Fibroblast of lung (primary cell): ENCODE data around the gene ETNPPL. TPM values are rescaled to one million over a fixed set of nuclear protein-coding genes. Genes with fewer than 3 reads are reported as not detected.
A peak's percentile ranks its signal among the peaks of the same experiment; 100 is the strongest.

Experiments
- DNase-seq, 2 donors: peaks; one replicate each; pipeline versions ENCODE4 v3.0.0 to v3.0.0-alpha.2; 2010; ENCODE audit warnings: low read depth in 2 of 2
- H2AFZ ChIP-seq: 2 replicates; pipeline ENCODE4 v1.5.1; 2012; ENCODE audit warnings: low read length, control low read depth, inconsistent platforms
- H3K27ac ChIP-seq: 2 replicates; pipeline ENCODE4 v1.5.1; 2011; ENCODE audit warnings: low read length, control low read depth; ENCODE audit not compliant: insufficient read depth
- H3K27me3 ChIP-seq: 2 replicates; pipeline ENCODE4 v1.5.1; 2011; ENCODE audit warnings: mild to moderate bottlenecking, low read length; ENCODE audit not compliant: control insufficient read depth, insufficient read depth
- H3K36me3 ChIP-seq: 2 replicates; pipeline ENCODE4 v1.5.1; 2011; ENCODE audit warnings: low read length; ENCODE audit not compliant: control insufficient read depth, insufficient read depth
- H3K4me1 ChIP-seq: 2 replicates; pipeline ENCODE4 v1.5.1; 2011; ENCODE audit warnings: low read length; ENCODE audit not compliant: control insufficient read depth, insufficient read depth; ENCODE audit errors: extremely low read depth
- H3K4me2 ChIP-seq: 2 replicates; pipeline ENCODE4 v1.5.1; 2011; ENCODE audit warnings: low read length, control low read depth; ENCODE audit not compliant: insufficient read depth; ENCODE audit errors: extremely low read depth
- H3K4me3 ChIP-seq, 4 experiments: fragments of 200-600 bp in 1 of 4; sonication (generic) in 1 of 4; replicated peaks in 1 of 4; 2 replicates each; pipeline ENCODE4 v1.5.1; 2011 to 2016; ENCODE audit warnings: low read length in 4 of 4, low read depth in 3 of 4, mild to moderate bottlenecking in 3 of 4, control low read depth in 2 of 4, inconsistent platforms in 1 of 4, mixed read lengths in 1 of 4; ENCODE audit not compliant: insufficient read depth in 1 of 4; ENCODE audit errors: control extremely low read depth in 1 of 4
- H3K79me2 ChIP-seq: 2 replicates; pipeline ENCODE4 v1.5.1; 2012; ENCODE audit warnings: mild to moderate bottlenecking, low read length, inconsistent platforms; ENCODE audit not compliant: control insufficient read depth, insufficient read depth
- H3K9ac ChIP-seq: 2 replicates; pipeline ENCODE4 v1.5.1; 2011; ENCODE audit warnings: mild to moderate bottlenecking, low read length, control low read depth; ENCODE audit not compliant: insufficient read depth
- H3K9me3 ChIP-seq: 2 replicates; pipeline ENCODE4 v1.5.1; 2012; ENCODE audit warnings: low read depth, low read length; ENCODE audit not compliant: control insufficient read depth, insufficient read depth
- H4K20me1 ChIP-seq: 2 replicates; pipeline ENCODE4 v1.5.1; 2011; ENCODE audit warnings: low read length; ENCODE audit not compliant: control insufficient read depth, insufficient read depth; ENCODE audit errors: extremely low read depth
- EZH2 ChIP-seq: IDR thresholded peaks from 2 replicates; pipeline ENCODE4 v1.5.1; 2012; ENCODE audit warnings: low read length, control low read depth, mild to moderate bottlenecking; ENCODE audit errors: missing control alignments
- polyA plus RNA-seq, 2 donors: library from polyadenylated mRNA; depleted of rRNA in 1 of 2; stranded (reverse) in 1 of 2; unstranded in 1 of 2; fragments of >200 nt; gene quantifications; 2 replicates each; pipeline ENCODE4 v1.2.1, GENCODE V29; 2011 to 2012; ENCODE audit warnings: missing spikeins in 1 of 2
- total RNA-seq: library from RNA; depleted of rRNA; stranded (reverse); fragments of >200 nt; gene quantifications from 2 replicates; pipeline ENCODE4 v1.2.1, GENCODE V29; 2014
- TF ChIP-seq, protein P1 (sequence below), 2 donors: IDR thresholded peaks in 1 of 2; conservative IDR thresholded peaks in 1 of 2; 1 replicate in 1 of 2; 2 replicates in 1 of 2; pipeline ENCODE4 v1.5.1; 2011 to 2012; ENCODE audit warnings: low read length in 2 of 2, control low read depth in 1 of 2, inconsistent platforms in 1 of 2, low read depth in 1 of 2, mild to moderate bottlenecking in 1 of 2

ETNPPL gene
- total and polyA plus RNA-seq, 2 donors (not counting 1 experiment from before 2014, with no cell fraction given): not detected

DNA sequence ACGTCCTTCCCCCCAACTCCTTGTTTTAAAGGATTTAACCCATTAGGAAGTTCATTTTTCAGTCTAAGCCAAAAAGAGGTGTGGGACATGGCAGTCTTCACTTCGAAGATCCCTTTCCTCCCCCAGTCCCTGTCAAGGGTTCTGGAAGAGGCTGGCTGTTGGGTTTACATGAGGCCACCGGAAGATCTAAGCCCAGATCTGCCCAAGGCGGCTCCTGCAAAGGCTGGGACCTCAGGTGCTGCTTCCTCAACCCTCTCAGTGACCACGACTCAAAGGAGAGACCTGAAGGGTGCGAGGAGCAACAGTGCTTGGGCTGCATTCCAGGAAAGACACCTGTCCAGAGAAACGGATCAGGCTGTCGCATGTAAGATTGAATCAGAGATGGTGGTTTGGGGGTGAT lies 23.5 kb upstream of the ETNPPL start:
- DNase-seq: no peak
- Histone ChIP-seq H3K27ac (no peak overlapping the region), H3K27me3 (no peaks in the 10 kb centered on the region), H4K20me1 (no peaks in the 10 kb centered on the region), H3K79me2 (no peaks in the 10 kb centered on the region), H2AFZ (no peak overlapping the region), H3K36me3 (no peaks in the 10 kb centered on the region), H3K9ac (no peak overlapping the region), H3K4me3 (no peak overlapping the region), H3K4me1 (no peaks in the 10 kb centered on the region), H3K9me3 (no peaks in the 10 kb centered on the region), H3K4me2 (no peak overlapping the region)
- TF ChIP-seq, protein P1, sequence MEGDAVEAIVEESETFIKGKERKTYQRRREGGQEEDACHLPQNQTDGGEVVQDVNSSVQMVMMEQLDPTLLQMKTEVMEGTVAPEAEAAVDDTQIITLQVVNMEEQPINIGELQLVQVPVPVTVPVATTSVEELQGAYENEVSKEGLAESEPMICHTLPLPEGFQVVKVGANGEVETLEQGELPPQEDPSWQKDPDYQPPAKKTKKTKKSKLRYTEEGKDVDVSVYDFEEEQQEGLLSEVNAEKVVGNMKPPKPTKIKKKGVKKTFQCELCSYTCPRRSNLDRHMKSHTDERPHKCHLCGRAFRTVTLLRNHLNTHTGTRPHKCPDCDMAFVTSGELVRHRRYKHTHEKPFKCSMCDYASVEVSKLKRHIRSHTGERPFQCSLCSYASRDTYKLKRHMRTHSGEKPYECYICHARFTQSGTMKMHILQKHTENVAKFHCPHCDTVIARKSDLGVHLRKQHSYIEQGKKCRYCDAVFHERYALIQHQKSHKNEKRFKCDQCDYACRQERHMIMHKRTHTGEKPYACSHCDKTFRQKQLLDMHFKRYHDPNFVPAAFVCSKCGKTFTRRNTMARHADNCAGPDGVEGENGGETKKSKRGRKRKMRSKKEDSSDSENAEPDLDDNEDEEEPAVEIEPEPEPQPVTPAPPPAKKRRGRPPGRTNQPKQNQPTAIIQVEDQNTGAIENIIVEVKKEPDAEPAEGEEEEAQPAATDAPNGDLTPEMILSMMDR (conservative IDR thresholded peaks at IDR 0.05 in 1 of 2, IDR thresholded peaks at IDR 0.05 in 1 of 2; ENCODE audit: low read depth in 1 of 2, low read length in 2 of 2): no peak

DNA sequence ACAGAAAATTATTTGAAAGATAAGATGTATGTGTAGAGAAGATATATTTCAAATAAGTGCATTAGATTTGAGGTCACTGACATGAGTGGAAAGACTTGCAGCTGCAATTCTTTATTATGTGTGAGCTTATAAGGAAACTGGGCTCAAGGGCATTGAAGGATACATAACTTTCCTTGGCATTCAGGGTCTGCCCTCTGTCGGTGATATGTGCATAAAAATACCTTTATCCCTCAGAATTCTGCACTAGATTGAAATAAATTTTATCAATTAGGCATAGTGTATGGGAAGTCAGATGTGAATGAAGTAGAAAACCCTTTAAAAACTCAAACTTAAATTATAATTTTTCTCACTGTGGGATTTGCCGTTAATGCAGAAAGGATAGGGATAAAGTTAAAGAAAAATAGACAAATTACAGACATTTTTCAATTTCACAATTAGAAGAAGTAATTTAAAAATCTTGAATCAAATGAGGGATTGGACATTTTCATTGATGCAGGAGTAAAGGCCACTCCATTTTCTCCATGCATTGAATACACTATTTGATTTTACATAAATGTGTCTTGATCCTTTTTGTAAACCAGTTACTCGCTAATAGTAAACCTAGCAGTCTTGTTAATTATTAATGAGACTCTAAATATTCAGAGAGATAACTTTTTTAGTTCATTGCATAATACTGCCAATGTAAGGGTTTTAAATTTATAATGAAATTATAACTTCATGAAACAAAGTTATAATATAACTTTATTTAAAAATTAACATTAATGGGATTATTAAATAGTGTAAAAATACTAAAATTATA lies 21.0 kb upstream of the ETNPPL start:
- Histone ChIP-seq H3K4me1 (no peaks in the 10 kb centered on the region), H3K4me3 (no peak overlapping the region), H3K36me3 (no peaks in the 10 kb centered on the region), H3K27me3 (no peaks in the 10 kb centered on the region), H2AFZ (no peak overlapping the region), H3K9ac (no peak overlapping the region), H3K9me3 (no peaks in the 10 kb centered on the region), H3K79me2 (no peaks in the 10 kb centered on the region), H4K20me1 (no peaks in the 10 kb centered on the region), H3K27ac (no peak overlapping the region), H3K4me2 (no peak overlapping the region)
- no peak for TF ChIP-seq EZH2
- TF ChIP-seq, protein P1 (conservative IDR thresholded peaks at IDR 0.05 in 1 of 2, IDR thresholded peaks at IDR 0.05 in 1 of 2; ENCODE audit: low read depth in 1 of 2, low read length in 2 of 2): peak; percentile 16 to 30
- DNase-seq: peak in 1 of 2 donors; percentile 4

DNA sequence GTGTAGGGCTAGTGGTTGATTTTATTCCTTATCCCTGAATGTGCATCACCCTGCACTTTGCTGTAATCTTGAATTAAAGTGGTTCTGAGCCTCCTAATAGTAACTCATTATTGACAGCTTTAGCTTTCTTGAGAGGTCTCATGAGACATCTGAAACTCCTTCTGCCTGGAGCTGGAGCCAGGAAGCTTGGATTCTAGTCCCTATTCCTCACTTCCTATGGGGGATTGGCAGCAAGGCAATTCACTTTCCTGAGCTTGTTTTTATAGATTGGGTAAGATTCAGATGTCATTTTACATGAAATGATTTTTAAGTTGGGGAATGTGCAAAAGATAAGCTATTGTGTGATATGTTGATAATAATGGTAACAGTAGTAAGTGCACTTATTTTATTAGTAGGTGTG lies 17.1 kb upstream of the ETNPPL start:
- H3K4me2 ChIP-seq: no peak overlapping the region
- H3K36me3 ChIP-seq: no peaks in the 10 kb centered on the region
- H4K20me1 ChIP-seq: no peaks in the 10 kb centered on the region
- H3K9me3 ChIP-seq: no peaks in the 10 kb centered on the region
- H3K27me3 ChIP-seq: no peaks in the 10 kb centered on the region
- no peak overlapping the region for H2AFZ ChIP-seq
- H3K79me2 ChIP-seq: no peaks in the 10 kb centered on the region
- no peak overlapping the region for H3K4me3 ChIP-seq
- no peak for DNase-seq
- H3K9ac ChIP-seq: no peak overlapping the region
- no peak overlapping the region for H3K27ac ChIP-seq
- TF ChIP-seq, protein P1 (conservative IDR thresholded peaks at IDR 0.05 in 1 of 2, IDR thresholded peaks at IDR 0.05 in 1 of 2; ENCODE audit: low read depth in 1 of 2, low read length in 2 of 2): no peak
- no peak for TF ChIP-seq EZH2
- no peaks in the 10 kb centered on the region for H3K4me1 ChIP-seq
